HCT116 (cell line): ENCODE data around the gene TMEM178B. TPM values are rescaled to one million over a fixed set of nuclear protein-coding genes. Genes with fewer than 3 reads are reported as not detected.

Source experiments
- ATAC-seq: fragments of 200-7000 bp; cut with Tn5 transposase; 2 replicates; pipeline ENCODE4 v1.9.1; 2020; ENCODE audit warnings: mild to moderate bottlenecking, moderate library complexity
- BruUV-seq: library from RNA; stranded (reverse); fragments of 400-500 nt; replicated peaks from 2 replicates; lab custom pipeline; 2021; lab: Mats Ljungman, UMichigan
- CTCF ChIA-PET: fragments of 300-600 bp; sonication (Branson Sonifier 250); formaldehyde crosslinking; loops from one replicate; lab custom pipeline; 2021; ENCODE audit warnings: antibody characterized with exemption; lab: Charles Lee
- POLR2A ChIA-PET: fragments of 300-600, 350-600 bp; sonication (Branson Sonifier 250); formaldehyde crosslinking; loops from one replicate; lab custom pipeline; 2021; ENCODE audit warnings: antibody characterized with exemption; lab: Charles Lee
- RAD21 ChIA-PET, 2 experiments: fragments of 300-600 bp; sonication (Branson Sonifier 250); formaldehyde crosslinking; loops; one replicate each; lab custom pipeline; 2023; ENCODE audit warnings: low total read pairs in 2 of 2; ENCODE audit not compliant: uncharacterized antibody in 2 of 2, unreplicated experiment in 2 of 2, low non-redundant PET in 1 of 2; lab: Charles Lee
- DNase-seq: peaks from one replicate; pipeline ENCODE4 v3.0.0-alpha.2; 2010; ENCODE audit warnings: low read depth, low spot score
- H2AFZ ChIP-seq: fragments of 200-600 bp; shearing (Covaris generic), sonication (generic); 2 replicates; pipeline ENCODE4 v1.6.1; 2017; ENCODE audit warnings: low read depth, mixed run types, mixed read lengths, antibody characterized with exemption, low read length; ENCODE audit not compliant: poor library complexity, severe bottlenecking
- H3K27ac ChIP-seq: 2 replicates; pipeline ENCODE4 v1.5.1; 2012; ENCODE audit warnings: low read depth, low read length
- H3K27me3 ChIP-seq: fragments of 200-600 bp; sonication (generic); 2 replicates; pipeline ENCODE4 v1.6.1; 2016; ENCODE audit warnings: mixed run types, low read length, mixed read lengths; ENCODE audit not compliant: insufficient read depth
- H3K36me3 ChIP-seq, 2 experiments: fragments of 200-500 bp in 1 of 2; fragments of 200-600 bp in 1 of 2; sonication (Bioruptor generic) in 1 of 2; sonication (generic) in 1 of 2; 2 replicates each; pipeline versions ENCODE4 v1.5.1 to v1.6.1; 2014 to 2016; ENCODE audit warnings: low read length in 2 of 2, inconsistent platforms in 1 of 2, mixed read lengths in 1 of 2, mixed run types in 1 of 2; ENCODE audit not compliant: insufficient read depth in 2 of 2, control insufficient read depth in 1 of 2
- H3K4me1 ChIP-seq, 2 experiments: fragments of 200-600 bp in 1 of 2; sonication (generic) in 1 of 2; 2 replicates each; pipeline versions ENCODE4 v1.5.1 to v1.6.1; 2012 to 2017; ENCODE audit warnings: low read length in 2 of 2, inconsistent platforms in 1 of 2, mild to moderate bottlenecking in 1 of 2, mixed read lengths in 1 of 2, mixed run types in 1 of 2, moderate library complexity in 1 of 2; ENCODE audit not compliant: insufficient read depth in 2 of 2, control insufficient read depth in 1 of 2
- H3K4me2 ChIP-seq: fragments of 200-600 bp; sonication (generic); 2 replicates; pipeline ENCODE4 v1.6.1; 2017; ENCODE audit warnings: mixed run types, low read length, mixed read lengths
- H3K4me3 ChIP-seq, 2 experiments: fragments of 200-600 bp in 1 of 2; sonication (generic) in 1 of 2; replicated peaks in 1 of 2; 2 replicates each; pipeline ENCODE4 v1.5.1; 2011 to 2016; ENCODE audit warnings: low read length in 2 of 2, control low read depth in 1 of 2, low read depth in 1 of 2, mild to moderate bottlenecking in 1 of 2, mixed read lengths in 1 of 2, mixed run types in 1 of 2
- H3K79me2 ChIP-seq: fragments of 200-600 bp; sonication (generic); 2 replicates; pipeline ENCODE4 v1.6.1; 2017; ENCODE audit warnings: mild to moderate bottlenecking, mixed run types, low read length, moderate library complexity, mixed read lengths; ENCODE audit not compliant: insufficient read depth
- H3K9ac ChIP-seq: fragments of 200-600 bp; sonication (generic); 2 replicates; pipeline ENCODE4 v1.6.1; 2016; ENCODE audit warnings: low read length, mixed read lengths
- H3K9me2 ChIP-seq: fragments of 200-600 bp; sonication (generic), shearing (Covaris generic); 2 replicates; pipeline ENCODE4 v1.6.1; 2017; ENCODE audit warnings: mixed run types, mild to moderate bottlenecking, moderate library complexity; ENCODE audit not compliant: insufficient read depth
- H3K9me3 ChIP-seq, 2 experiments: fragments of 200-500 bp in 1 of 2; fragments of 200-600 bp in 1 of 2; sonication (Bioruptor generic) in 1 of 2; sonication (generic) in 1 of 2; 2 replicates each; pipeline ENCODE4 v1.6.1; 2014 to 2017; ENCODE audit warnings: low read length in 2 of 2, mixed read lengths in 2 of 2, inconsistent platforms in 1 of 2, low read depth in 1 of 2, mild to moderate bottlenecking in 1 of 2, mixed run types in 1 of 2, moderate library complexity in 1 of 2; ENCODE audit not compliant: control insufficient read depth in 1 of 2, insufficient read depth in 1 of 2
- H4K20me1 ChIP-seq: fragments of 200-600 bp; sonication (generic), shearing (Covaris generic); 2 replicates; pipeline ENCODE4 v1.6.1; 2017; ENCODE audit warnings: mixed run types, mild to moderate bottlenecking, moderate library complexity; ENCODE audit not compliant: insufficient read depth
- CBX3 ChIP-seq: IDR thresholded peaks from 2 replicates; pipeline ENCODE4 v1.6.1; 2012; ENCODE audit warnings: low read depth
- CEBPB ChIP-seq: IDR thresholded peaks from 2 replicates; pipeline ENCODE4 v1.6.1; 2012; ENCODE audit warnings: low read depth
- EZH2phosphoT487 ChIP-seq: fragments of 200-600 bp; IDR thresholded peaks from 2 replicates; pipeline ENCODE4 v1.6.1; 2018; ENCODE audit warnings: antibody characterized with exemption, borderline replicate concordance
- FOSL1 ChIP-seq: IDR thresholded peaks from 2 replicates; pipeline ENCODE4 v1.6.1; 2012; ENCODE audit warnings: low read depth
- JUND ChIP-seq: IDR thresholded peaks from 2 replicates; pipeline ENCODE4 v1.6.1; 2012
- POLR2A ChIP-seq: IDR thresholded peaks from 2 replicates; pipeline ENCODE4 v1.7.0; 2011; ENCODE audit warnings: borderline replicate concordance; ENCODE audit not compliant: insufficient read depth, insufficient read length; ENCODE audit errors: extremely low read depth
- RAD21 ChIP-seq: IDR thresholded peaks from 2 replicates; pipeline ENCODE4 v1.6.1; 2012; ENCODE audit warnings: low read depth, mild to moderate bottlenecking
- REST ChIP-seq: IDR thresholded peaks from 2 replicates; pipeline ENCODE4 v1.6.1; 2012; ENCODE audit warnings: low read depth
- SIN3A ChIP-seq: IDR thresholded peaks from 2 replicates; pipeline ENCODE4 v1.6.1; 2012; ENCODE audit warnings: low read depth
- SP1 ChIP-seq: IDR thresholded peaks from 2 replicates; pipeline ENCODE4 v1.6.1; 2012; ENCODE audit warnings: low read depth
- TCF7L2 ChIP-seq: IDR thresholded peaks from 2 replicates; pipeline ENCODE4 v1.7.0; 2011; ENCODE audit warnings: borderline replicate concordance, inconsistent platforms; ENCODE audit not compliant: insufficient read depth, insufficient read length; ENCODE audit errors: extremely low read depth
- YY1 ChIP-seq: IDR thresholded peaks from 2 replicates; pipeline ENCODE4 v1.6.1; 2011; ENCODE audit warnings: low read length, low read depth, moderate library complexity, mild to moderate bottlenecking; ENCODE audit not compliant: insufficient replicate concordance; ENCODE audit errors: extremely low read depth
- ZFX ChIP-seq: fragments of 450-650 bp; IDR thresholded peaks from 2 replicates; pipeline ENCODE4 v1.6.1; 2017
- intact Hi-C: fragments of 100-400 bp; cut with micrococcal nuclease; formaldehyde crosslinking; loops from 2 replicates; pipeline ENCODE4 v1.10.0; 2022
- total RNA-seq: library from RNA; stranded (reverse); gene quantifications from one replicate; pipeline ENCODE4 v1.2.1, GENCODE V29; 2021; ENCODE audit not compliant: unreplicated experiment
- TF ChIP-seq, protein P1 (sequence below): IDR thresholded peaks from 2 replicates; pipeline ENCODE4 v1.6.1; 2012

Gene TMEM178B
- total RNA-seq, 1 experiment from 2014 or later, result 0.02 TPM

GRCh38 chr7:141500608-141501007, 426.7 kb downstream of the TMEM178B start:
- ATAC-seq, result no peak
- ChIA-PET POLR2A (no interaction called here), RAD21 (no interaction called here), CTCF (no interaction called here)
- H3K36me3 ChIP-seq, result no peaks in the 10 kb centered on the region
- peaks cover 57% of the 10 kb centered on the region for H3K27me3 ChIP-seq
- H3K9ac ChIP-seq, result no peak overlapping the region
- H3K79me2 ChIP-seq, result no peaks in the 10 kb centered on the region
- H3K27ac ChIP-seq, result no peak overlapping the region
- H3K4me1 ChIP-seq, result no peaks in the 10 kb centered on the region
- no peak overlapping the region for H2AFZ ChIP-seq
- H3K4me3 ChIP-seq, result no peak overlapping the region
- BruUV-seq, result no TSS peak
- TF ChIP-seq YY1 (no peak), EZH2phosphoT487 (no peak), FOSL1 (no peak), RAD21 (no peak), CBX3 (no peak), SP1 (no peak), CEBPB (no peak), POLR2A (no peak)
- TF ChIP-seq, protein P1, sequence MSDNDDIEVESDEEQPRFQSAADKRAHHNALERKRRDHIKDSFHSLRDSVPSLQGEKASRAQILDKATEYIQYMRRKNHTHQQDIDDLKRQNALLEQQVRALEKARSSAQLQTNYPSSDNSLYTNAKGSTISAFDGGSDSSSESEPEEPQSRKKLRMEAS, result no peak
- H3K9me3 ChIP-seq, result no peaks in the 10 kb centered on the region
- no peak for DNase-seq
- no peak overlapping the region for H3K4me2 ChIP-seq
- H4K20me1 ChIP-seq, result no peaks in the 10 kb centered on the region
- intact Hi-C loops, result no loop called here
- H3K9me2 ChIP-seq, result no peaks in the 10 kb centered on the region

GRCh38 chr7:141501451-141501850, 427.6 kb downstream of the TMEM178B start:
- no peak for ATAC-seq
- Histone ChIP-seq H3K4me1 (no peaks in the 10 kb centered on the region), H3K36me3 (no peaks in the 10 kb centered on the region), H3K9me2 (no peaks in the 10 kb centered on the region), H3K4me3 (no peak overlapping the region), H3K79me2 (no peaks in the 10 kb centered on the region), H2AFZ (no peak overlapping the region), H4K20me1 (no peaks in the 10 kb centered on the region), H3K9ac (no peak overlapping the region), H3K4me2 (no peak overlapping the region), H3K27me3 (peaks cover 52% of the 10 kb centered on the region), H3K27ac (no peak overlapping the region), H3K9me3 (no peaks in the 10 kb centered on the region)
- ChIA-PET POLR2A (no interaction called here), CTCF (no interaction called here), RAD21 (no interaction called here)
- DNase-seq, result no peak
- TF ChIP-seq ZFX (no peak), TCF7L2 (no peak), SIN3A (no peak), EZH2phosphoT487 (no peak), REST (no peak), JUND (no peak), CBX3 (no peak)
- TF ChIP-seq, protein P1, result no peak
- intact Hi-C loops, result no loop called here
- no TSS peak for BruUV-seq
